ENCODE results near the gene CHID1. TPM values are rescaled to one million over a fixed set of nuclear protein-coding genes. Genes with fewer than 3 reads are reported as not detected.

Gene CHID1
- total RNA-seq, 2 experiments from 2014 or later = 69.8 to 72.0 TPM

- Mint-ChIP-seq H3K9me3 (no peaks in the 10 kb centered on the region), H3K4me1 (ENCODE audit: low read depth) (peaks cover 20% of the 10 kb centered on the region), H3K27me3 (peaks cover 9% of the 10 kb centered on the region), H3K27ac (no peak overlapping the region), H3K36me3 (ENCODE audit: low read depth) (no peaks in the 10 kb centered on the region), H3K4me3 (no peak overlapping the region)
- peak; percentile 97 for TF ChIP-seq CTCF (IDR thresholded peaks at IDR 0.05)
- DNase-seq (peak; percentile 74), ATAC-seq (peak; percentile 79)
- ChIA-PET CTCF (interaction anchor here (0.6 to 4.6 kb wide), 13 partner anchors 8 to 220 kb away, joined by 3 to 46 read pairs (median 3); no protein-coding TSS in a partner anchor), POLR2A (interaction anchor here (0.6 to 1.9 kb wide), 2 partner anchors 50 to 204 kb away, joined by 3 to 5 read pairs; no protein-coding TSS in a partner anchor)
- intact Hi-C loops (cut with micrococcal nuclease) = loop anchor here (5.0 kb wide), 1 partner anchor 204 kb away; no protein-coding TSS in a partner anchor
These were observed 62.2 kb downstream of the CHID1 start for GRCh38 chr11:848380-848931.

GRCh38 chr11:847876-848275, 62.7 kb downstream of the CHID1 start:
- H3K27ac Mint-ChIP-seq = no peak overlapping the region
- H3K4me1 Mint-ChIP-seq (ENCODE audit: low read depth) = peaks cover 22% of the 10 kb centered on the region
- CTCF ChIA-PET = interaction anchor here (0.9 to 4.6 kb wide), 9 partner anchors 9 to 205 kb away, joined by 3 to 46 read pairs (median 4); no protein-coding TSS in a partner anchor
- no peak overlapping the region for H3K4me3 Mint-ChIP-seq
- H3K9me3 Mint-ChIP-seq = no peaks in the 10 kb centered on the region
- H3K27me3 Mint-ChIP-seq = peaks cover 9% of the 10 kb centered on the region
- no peak for TF ChIP-seq CTCF (IDR thresholded peaks at IDR 0.05)
- H3K36me3 Mint-ChIP-seq (ENCODE audit: low read depth) = no peaks in the 10 kb centered on the region
- intact Hi-C loops (cut with micrococcal nuclease) = loop anchor here (5.0 kb wide), 1 partner anchor 204 kb away; no protein-coding TSS in a partner anchor
- POLR2A ChIA-PET = interaction anchor here (1.7 to 1.9 kb wide), 2 partner anchors 9 to 204 kb away, joined by 4 to 5 read pairs; no protein-coding TSS in a partner anchor
- ATAC-seq = no peak
- no peak for DNase-seq

GRCh38 chr11:846496-847098, 64.0 kb downstream of the CHID1 start:
- ATAC-seq = no peak
- POLR2A ChIA-PET = interaction anchor here (0.7 to 1.7 kb wide), 2 partner anchors 10 to 14 kb away, joined by 3 to 4 read pairs; partner anchors contain the start of gene CD151
- peaks cover 9% of the 10 kb centered on the region for H3K27me3 Mint-ChIP-seq
- H3K4me3 Mint-ChIP-seq = no peak overlapping the region
- H3K4me1 Mint-ChIP-seq (ENCODE audit: low read depth) = peaks cover 22% of the 10 kb centered on the region
- no peaks in the 10 kb centered on the region for H3K9me3 Mint-ChIP-seq
- no peak overlapping the region for H3K27ac Mint-ChIP-seq
- intact Hi-C loops (cut with micrococcal nuclease) = loop anchor here (5.0 kb wide), 1 partner anchor 206 kb away; no protein-coding TSS in a partner anchor
- DNase-seq = no peak
- H3K36me3 Mint-ChIP-seq (ENCODE audit: low read depth) = no peaks in the 10 kb centered on the region
- CTCF ChIA-PET = interaction anchor here (0.8 to 4.6 kb wide), 5 partner anchors 9 to 206 kb away, joined by 3 to 46 read pairs (median 3); no protein-coding TSS in a partner anchor
- TF ChIP-seq CTCF (IDR thresholded peaks at IDR 0.05) = no peak

- Mint-ChIP-seq H3K27me3 (peaks cover 9% of the 10 kb centered on the region), H3K9me3 (no peaks in the 10 kb centered on the region), H3K4me3 (no peak overlapping the region), H3K36me3 (ENCODE audit: low read depth) (peaks cover 3% of the 10 kb centered on the region), H3K27ac (no peak overlapping the region), H3K4me1 (ENCODE audit: low read depth) (peaks cover 27% of the 10 kb centered on the region)
- ATAC-seq (no peak), DNase-seq (no peak)
- intact Hi-C loops (cut with micrococcal nuclease) = loop anchor here (5.0 kb wide), 1 partner anchor 206 kb away; no protein-coding TSS in a partner anchor
- CTCF ChIA-PET = interaction anchor here (0.8 to 4.6 kb wide), 3 partner anchors 11 to 207 kb away, joined by 3 to 46 read pairs (median 3); no protein-coding TSS in a partner anchor
- POLR2A ChIA-PET = interaction anchor here (0.7 to 1.7 kb wide), 2 partner anchors 11 to 13 kb away, joined by 3 to 4 read pairs; partner anchors contain the start of gene CD151
- TF ChIP-seq CTCF (IDR thresholded peaks at IDR 0.05) = no peak
These were observed 64.6 kb downstream of the CHID1 start for GRCh38 chr11:845872-846495.

All from activated CD8-positive, alpha-beta T cell treated with anti-CD3 and anti-CD28 coated beads for 36 hours (primary cell).